Breast epithelium (tissue), 3 donors: Measurements from ENCODE around the gene REPIN1.

Source experiments
- POLR2A ChIP-seq: fragments of 450-650 bp; IDR thresholded peaks from one replicate; pipeline ENCODE4 v1.6.1; 2016; ENCODE audit warnings: antibody characterized with exemption, mild to moderate bottlenecking, moderate library complexity
- POLR2AphosphoS5 ChIP-seq, 3 donors: sonication (generic); formaldehyde crosslinking; IDR thresholded peaks; one replicate each; pipeline ENCODE4 v1.6.1; 2017; ENCODE audit warnings: antibody characterized with exemption in 3 of 3
- TF ChIP-seq, protein P1 (sequence below), 3 donors: fragments of 450-650 bp; IDR thresholded peaks; one replicate each; pipeline ENCODE4 v1.5.1; 2016 to 2017; ENCODE audit warnings: antibody characterized with exemption in 3 of 3, mild to moderate bottlenecking in 3 of 3, moderate library complexity in 3 of 3

DNA sequence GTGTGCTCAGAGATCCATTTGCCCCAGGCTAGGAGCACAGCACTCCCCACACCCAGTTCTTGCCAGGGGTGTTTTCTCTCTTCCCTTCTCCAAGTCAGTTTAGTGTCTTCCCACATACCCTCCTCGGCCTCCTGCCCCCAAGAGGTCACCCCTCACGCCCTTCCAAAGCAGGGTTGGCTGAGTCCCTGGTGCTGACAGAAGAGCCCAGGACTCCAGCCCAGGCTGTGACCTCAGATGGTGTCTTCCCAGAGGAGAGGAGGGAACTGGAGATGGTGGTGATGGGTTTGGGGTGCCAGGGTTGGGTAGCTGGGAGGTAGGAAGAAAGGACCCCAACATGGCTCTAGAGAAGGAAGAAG lies 30.3 kb downstream of the REPIN1 start:
- TF ChIP-seq, protein P1, sequence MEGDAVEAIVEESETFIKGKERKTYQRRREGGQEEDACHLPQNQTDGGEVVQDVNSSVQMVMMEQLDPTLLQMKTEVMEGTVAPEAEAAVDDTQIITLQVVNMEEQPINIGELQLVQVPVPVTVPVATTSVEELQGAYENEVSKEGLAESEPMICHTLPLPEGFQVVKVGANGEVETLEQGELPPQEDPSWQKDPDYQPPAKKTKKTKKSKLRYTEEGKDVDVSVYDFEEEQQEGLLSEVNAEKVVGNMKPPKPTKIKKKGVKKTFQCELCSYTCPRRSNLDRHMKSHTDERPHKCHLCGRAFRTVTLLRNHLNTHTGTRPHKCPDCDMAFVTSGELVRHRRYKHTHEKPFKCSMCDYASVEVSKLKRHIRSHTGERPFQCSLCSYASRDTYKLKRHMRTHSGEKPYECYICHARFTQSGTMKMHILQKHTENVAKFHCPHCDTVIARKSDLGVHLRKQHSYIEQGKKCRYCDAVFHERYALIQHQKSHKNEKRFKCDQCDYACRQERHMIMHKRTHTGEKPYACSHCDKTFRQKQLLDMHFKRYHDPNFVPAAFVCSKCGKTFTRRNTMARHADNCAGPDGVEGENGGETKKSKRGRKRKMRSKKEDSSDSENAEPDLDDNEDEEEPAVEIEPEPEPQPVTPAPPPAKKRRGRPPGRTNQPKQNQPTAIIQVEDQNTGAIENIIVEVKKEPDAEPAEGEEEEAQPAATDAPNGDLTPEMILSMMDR (IDR thresholded peaks at IDR 0.05), result no peak
- TF ChIP-seq POLR2AphosphoS5 (IDR thresholded peaks at IDR 0.05) (no peak), POLR2A (no peak)
